T-helper 2 cell (primary cell): ENCODE measurements around the gene SAMD4B.
"Not testable (repeated sequence)": the region's sequence is repeated elsewhere in the genome, so short reads cannot be mapped to it uniquely, and the experiment has no call there.

Experiments used
- DNase-seq, 5 experiments: peaks; one replicate each; pipeline versions ENCODE4 v3.0.0 to v3.0.0-alpha.2; 2012 to 2022
- total RNA-seq, 2 donors: gene quantifications; one replicate each; lab custom pipeline; 2026; lab: John Stamatoyannopoulos, UW

The SAMD4B gene
- 32.7 to 69.8 reads per million in 2 donors for total RNA-seq

GRCh38 chr19:39341719-39342604 lies at the start of gene SAMD4B:
SAMD4B (plus strand) TSS chr19:39342421; CDS start chr19:39356894, 14,473 bp downstream.
- DNase-seq = peak; percentile 98 to 100 (median 99)

GRCh38 chr19:39293394-39293793 lies 48.8 kb upstream of the SAMD4B start:
- no peak for DNase-seq

- DNase-seq = no peak
These were observed 46.1 kb upstream of the SAMD4B start, which contains the start of gene IFNL1 for GRCh38 chr19:39296055-39296645. IFNL1 (plus strand) TSS chr19:39296407; CDS start chr19:39296422, 15 bp downstream.

GRCh38 chr19:39296906-39297305 lies 45.3 kb upstream of the SAMD4B start:
- DNase-seq = no peak

- peak in 2 of 5 experiments; percentile 83 to 89 for DNase-seq
These were observed 44.1 kb upstream of the SAMD4B start for GRCh38 chr19:39297931-39298634.

- peak in 2 of 5 experiments; percentile 70 to 71 for DNase-seq
These were observed 42.8 kb upstream of the SAMD4B start for GRCh38 chr19:39299404-39299803.

GRCh38 chr19:39299832-39300231 lies 42.4 kb upstream of the SAMD4B start:
- no peak for DNase-seq

GRCh38 chr19:39301021-39301420 lies 41.2 kb upstream of the SAMD4B start:
- no peak for DNase-seq

GRCh38 chr19:39301562-39301961 lies 40.7 kb upstream of the SAMD4B start:
- DNase-seq = no peak

GRCh38 chr19:39303373-39304184 lies 38.6 kb upstream of the SAMD4B start:
- no peak for DNase-seq

- DNase-seq = no peak
These were observed 38.1 kb upstream of the SAMD4B start for GRCh38 chr19:39304185-39304513.

- DNase-seq = no peak
These were observed 37.3 kb upstream of the SAMD4B start for GRCh38 chr19:39304701-39305571.

- DNase-seq = no peak
These were observed 36.1 kb upstream of the SAMD4B start for GRCh38 chr19:39306075-39306474.

- DNase-seq = no peak
These were observed 35.0 kb upstream of the SAMD4B start for GRCh38 chr19:39307046-39307821.

- no peak for DNase-seq
These were observed 34.2 kb upstream of the SAMD4B start for GRCh38 chr19:39307822-39308530.

GRCh38 chr19:39308531-39309304 lies 33.5 kb upstream of the SAMD4B start:
- no peak for DNase-seq

GRCh38 chr19:39309305-39309670 lies 32.9 kb upstream of the SAMD4B start:
- DNase-seq = not testable (repeated sequence)

- no peak for DNase-seq
These were observed 31.5 kb upstream of the SAMD4B start for GRCh38 chr19:39310558-39311311.
